ENCODE measurements around the gene ARAF. TPM values are rescaled to one million over a fixed set of nuclear protein-coding genes. Genes with fewer than 3 reads are reported as not detected.

ARAF gene
- polyA plus RNA-seq, 4 donors: 56.7 to 73.8 (median 65.1) TPM

- no peak for DNase-seq (ENCODE audit: low read depth in 4 of 4, low spot score in 2 of 4)
These were observed 2.9 kb downstream of the ARAF start for GRCh38 chrX:47563801-47564315.

DNA sequence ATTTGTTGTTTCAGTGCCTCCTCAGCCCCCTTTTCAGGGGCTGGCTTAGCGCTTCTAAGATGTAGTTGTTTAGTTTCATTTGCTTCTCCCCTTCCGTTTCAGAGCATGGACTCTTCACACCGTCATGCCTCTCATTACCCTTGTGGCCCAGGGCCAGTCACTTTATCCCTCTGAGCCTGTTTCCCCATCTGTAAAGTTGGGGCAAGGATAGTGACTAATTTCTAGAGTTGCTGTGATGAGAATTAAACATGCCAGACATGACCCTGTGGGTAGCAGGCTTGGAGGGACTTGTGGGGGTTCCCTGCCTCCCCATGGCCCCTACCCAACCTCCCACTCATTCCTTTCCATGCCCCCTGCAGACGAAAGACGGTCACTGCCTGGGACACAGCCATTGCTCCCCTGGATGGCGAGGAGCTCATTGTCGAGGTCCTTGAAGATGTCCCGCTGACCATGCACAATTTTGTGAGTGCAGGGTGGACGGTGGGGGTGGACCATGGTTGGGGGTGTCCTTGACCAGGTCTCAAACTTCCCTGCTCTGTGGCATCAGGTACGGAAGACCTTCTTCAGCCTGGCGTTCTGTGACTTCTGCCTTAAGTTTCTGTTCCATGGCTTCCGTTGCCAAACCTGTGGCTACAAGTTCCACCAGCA is 3.6 kb downstream of the ARAF start:
- no peak for DNase-seq (ENCODE audit: low read depth in 4 of 4, low spot score in 2 of 4)

GRCh38 chrX:47566841-47567240 is 5.8 kb downstream of the ARAF start:
- DNase-seq (ENCODE audit: low read depth in 4 of 4, low spot score in 2 of 4): no peak

- DNase-seq (ENCODE audit: low read depth in 4 of 4, low spot score in 2 of 4): no peak
These were observed 7.8 kb downstream of the ARAF start for GRCh38 chrX:47568656-47569295.

- DNase-seq (ENCODE audit: low read depth in 4 of 4, low spot score in 2 of 4): no peak
These were observed 9.8 kb downstream of the ARAF start for GRCh38 chrX:47570794-47571193.

DNA sequence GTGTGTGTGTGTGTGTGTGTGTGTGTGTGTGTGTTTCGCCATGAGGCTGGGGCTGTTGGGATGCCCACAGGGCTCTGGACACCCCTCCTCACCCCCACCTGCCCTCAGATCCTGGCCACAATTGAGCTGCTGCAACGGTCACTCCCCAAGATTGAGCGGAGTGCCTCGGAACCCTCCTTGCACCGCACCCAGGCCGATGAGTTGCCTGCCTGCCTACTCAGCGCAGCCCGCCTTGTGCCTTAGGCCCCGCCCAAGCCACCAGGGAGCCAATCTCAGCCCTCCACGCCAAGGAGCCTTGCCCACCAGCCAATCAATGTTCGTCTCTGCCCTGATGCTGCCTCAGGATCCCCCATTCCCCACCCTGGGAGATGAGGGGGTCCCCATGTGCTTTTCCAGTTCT is 10.2 kb downstream of the ARAF start:
- DNase-seq (ENCODE audit: low read depth in 4 of 4, low spot score in 2 of 4): no peak

- DNase-seq (ENCODE audit: low read depth in 4 of 4, low spot score in 2 of 4): no peak
These were observed 10.9 kb downstream of the ARAF start for GRCh38 chrX:47571896-47572295.

- no peak for DNase-seq (ENCODE audit: low read depth in 4 of 4, low spot score in 2 of 4)
These were observed 11.9 kb downstream of the ARAF start for GRCh38 chrX:47572773-47573340.

DNA sequence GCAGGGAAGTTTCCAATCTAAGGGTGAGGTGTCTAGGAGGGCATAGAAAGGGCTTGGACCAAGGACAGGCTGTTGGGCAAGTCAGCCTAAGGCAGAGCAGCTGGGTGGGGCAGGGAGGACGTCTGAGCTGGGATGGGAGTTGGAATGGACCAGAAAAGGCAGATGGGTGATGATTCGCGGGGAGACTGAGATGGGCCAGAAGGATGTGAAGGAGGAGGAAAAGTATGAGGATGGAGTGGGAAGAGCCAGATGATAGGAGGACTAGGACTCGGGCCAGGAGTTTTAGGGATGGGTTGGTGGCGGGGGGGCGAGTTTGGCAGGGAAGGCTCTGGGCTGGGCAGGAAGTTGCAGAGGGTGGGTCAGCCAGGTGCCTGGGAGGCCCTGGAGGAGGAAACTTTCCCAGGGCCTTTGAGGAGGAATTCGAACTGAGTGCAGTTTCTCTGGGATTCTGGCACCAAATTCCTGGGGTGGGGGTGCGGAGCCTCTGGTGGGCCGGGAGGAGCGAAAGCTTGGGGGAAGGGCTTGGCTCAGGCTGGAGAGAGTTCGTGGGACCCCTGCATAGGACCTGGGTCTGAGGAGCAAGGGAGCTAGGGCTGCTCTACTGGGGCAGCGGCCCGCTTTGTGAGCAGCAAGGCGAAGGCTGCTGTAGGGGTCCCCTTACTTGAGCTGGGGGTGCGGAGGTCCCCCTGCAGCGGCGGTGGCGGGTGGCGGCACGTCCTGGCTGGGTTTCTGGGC is 12.5 kb downstream of the ARAF start:
- DNase-seq (ENCODE audit: low read depth in 4 of 4, low spot score in 2 of 4): peak in 1 of 4 donors; percentile 67

DNA sequence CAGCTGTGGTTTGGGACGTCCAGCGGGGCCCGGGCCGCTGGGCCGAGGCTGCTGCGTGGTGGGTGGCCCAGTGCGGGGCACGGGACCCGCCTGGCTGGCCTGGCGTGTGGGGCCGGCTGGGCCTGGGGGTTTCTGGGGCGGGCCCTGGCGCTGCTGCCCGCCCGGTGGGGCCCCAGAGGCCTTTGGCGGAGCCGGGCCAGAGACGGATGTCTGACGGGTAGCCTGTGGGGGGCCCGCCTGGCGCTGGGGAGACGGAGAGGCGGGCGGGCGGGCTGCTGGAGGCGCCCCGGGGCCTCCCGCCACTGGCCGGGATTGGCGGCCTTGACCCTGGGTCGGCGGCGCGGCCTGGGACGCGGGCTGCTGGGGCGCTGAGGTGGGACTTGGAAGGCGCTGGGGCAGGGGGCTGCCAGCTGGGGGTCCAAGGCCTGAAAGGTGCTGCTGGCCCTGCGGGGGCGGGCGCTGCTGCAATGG is 13.1 kb downstream of the ARAF start:
- no peak for DNase-seq (ENCODE audit: low read depth in 4 of 4, low spot score in 2 of 4)

- DNase-seq (ENCODE audit: low read depth in 4 of 4, low spot score in 2 of 4): no peak
These were observed 13.7 kb downstream of the ARAF start for GRCh38 chrX:47574547-47575301.

DNA sequence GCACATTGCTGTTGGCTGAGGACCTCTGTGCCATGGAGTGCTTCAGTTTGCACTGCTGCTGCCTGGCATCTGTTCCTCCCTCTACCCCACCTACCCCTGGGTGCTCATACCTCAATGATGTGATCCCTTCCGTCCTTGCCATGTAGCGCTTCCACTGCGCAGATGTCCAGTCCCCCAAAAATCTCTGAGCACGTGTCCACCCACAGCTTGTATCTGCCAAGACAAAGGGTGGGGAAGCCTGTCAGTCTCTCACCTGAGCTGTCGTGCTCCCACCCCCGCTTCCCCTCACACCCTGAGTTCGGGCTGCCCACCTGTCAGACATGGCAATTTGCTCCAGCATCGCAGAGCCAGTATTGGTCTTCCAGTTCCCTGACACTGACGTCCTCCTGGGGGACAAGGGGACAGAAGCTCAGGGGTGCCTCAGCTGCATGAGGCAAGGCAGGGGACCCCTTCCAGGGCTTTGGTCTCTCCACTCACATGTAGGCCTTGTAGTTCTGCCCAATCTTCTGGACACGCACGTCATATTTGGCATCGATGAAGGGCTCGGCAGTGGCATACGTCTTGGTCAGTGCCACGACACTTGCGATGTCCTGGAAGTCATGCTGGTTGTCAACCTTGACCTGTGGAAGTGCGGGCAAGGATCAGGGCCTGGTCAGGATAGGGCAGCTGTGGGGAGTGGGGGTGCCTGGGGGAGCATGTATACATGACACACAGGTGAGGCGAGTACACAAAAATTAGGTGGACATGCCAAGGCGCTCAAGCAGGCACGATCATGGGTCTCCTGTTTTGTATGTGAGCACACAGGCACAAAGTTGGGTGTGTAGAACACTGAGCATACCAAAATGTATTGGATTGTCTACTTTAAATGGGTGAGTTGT is 15.3 kb downstream of the ARAF start:
- no peak for DNase-seq (ENCODE audit: low read depth in 4 of 4, low spot score in 2 of 4)

DNA sequence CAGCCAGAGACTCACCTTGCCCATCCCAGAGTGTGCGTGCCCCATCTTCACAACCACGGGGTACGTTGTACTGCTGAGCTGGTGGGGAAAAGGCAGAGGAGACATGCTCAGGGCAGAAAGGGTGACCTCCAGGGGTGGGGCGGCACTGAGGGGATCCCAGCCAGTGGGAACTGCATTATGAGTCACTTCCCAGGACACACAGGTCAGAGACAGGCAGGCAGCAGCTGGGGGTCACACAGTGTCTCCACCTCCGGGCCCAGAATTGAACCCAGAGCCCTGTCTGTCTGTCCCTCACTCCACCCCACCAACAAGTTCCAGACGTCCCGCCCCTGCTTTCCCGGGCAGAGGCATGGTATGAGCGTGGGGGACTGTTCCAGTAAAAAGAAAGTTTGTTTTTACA is 16.4 kb downstream of the ARAF start:
- no peak for DNase-seq (ENCODE audit: low read depth in 4 of 4, low spot score in 2 of 4)

DNA sequence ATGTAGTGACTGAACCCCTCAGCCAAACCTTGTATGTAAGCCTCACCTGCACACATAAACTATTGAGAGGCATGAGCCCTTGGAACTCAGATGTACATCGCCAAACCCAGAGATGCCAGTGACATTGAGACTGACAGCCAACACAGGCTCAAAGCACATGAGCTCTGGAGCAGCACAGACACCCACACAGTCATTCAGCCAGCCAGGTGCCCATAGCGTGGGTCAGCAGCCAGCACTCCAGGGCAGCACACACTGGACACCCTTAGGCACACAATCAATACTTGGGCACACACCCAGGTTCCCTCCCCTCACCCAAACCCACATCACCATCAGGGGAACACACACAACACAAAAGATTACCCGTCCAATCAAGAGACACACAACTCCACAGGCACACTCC is 16.9 kb downstream of the ARAF start:
- no peak for DNase-seq (ENCODE audit: low read depth in 4 of 4, low spot score in 2 of 4)

- no peak for DNase-seq (ENCODE audit: low read depth in 4 of 4, low spot score in 2 of 4)
These were observed 17.7 kb downstream of the ARAF start for GRCh38 chrX:47578692-47579091.

- no peak for DNase-seq (ENCODE audit: low read depth in 4 of 4, low spot score in 2 of 4)
These were observed 18.5 kb downstream of the ARAF start for GRCh38 chrX:47579537-47579936.

- DNase-seq (ENCODE audit: low read depth in 4 of 4, low spot score in 2 of 4): peak in 2 of 4 donors; percentile 60 to 61
These were observed 21.0 kb downstream of the ARAF start, which contains the start of gene TIMP1 for GRCh38 chrX:47581731-47582647. TSS of gene TIMP1 (plus strand) at chrX:47582436. CDS start at chrX:47583416, 980 bp downstream.

DNA sequence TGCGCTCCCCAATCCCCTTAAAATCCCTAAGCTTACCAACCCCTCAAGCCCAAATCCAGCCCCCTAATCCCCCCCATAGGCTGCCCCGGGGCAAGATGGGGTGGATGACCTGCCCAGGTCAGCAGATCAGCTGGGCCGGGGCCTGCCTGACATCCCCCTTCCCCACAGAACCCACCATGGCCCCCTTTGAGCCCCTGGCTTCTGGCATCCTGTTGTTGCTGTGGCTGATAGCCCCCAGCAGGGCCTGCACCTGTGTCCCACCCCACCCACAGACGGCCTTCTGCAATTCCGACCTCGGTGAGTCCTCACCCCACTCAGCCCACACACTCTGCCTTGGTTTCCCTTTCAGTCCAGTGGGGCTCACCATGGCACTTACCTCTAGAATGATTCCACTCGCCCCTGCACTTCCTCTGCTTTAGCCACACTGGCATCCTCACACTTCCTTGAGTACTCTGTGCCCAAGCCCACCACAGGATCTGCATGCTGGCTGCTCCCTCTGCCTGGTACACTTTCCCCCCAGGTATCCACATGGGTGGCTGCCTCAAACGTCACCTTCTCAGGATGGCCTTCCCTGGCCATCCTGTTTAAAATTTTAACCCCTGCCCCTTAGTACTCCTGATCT is 22.3 kb downstream of the ARAF start:
- DNase-seq (ENCODE audit: low read depth in 4 of 4, low spot score in 2 of 4): no peak
